H54 (cell line): Measurements from ENCODE around the gene FOXL3.

Experiments
- DNase-seq: peaks from one replicate; pipeline ENCODE4 v3.0.0; 2011; ENCODE audit warnings: low spot score, mixed read lengths; ENCODE audit not compliant: insufficient read length
- FAIRE-seq: peaks from 3 replicates; lab custom pipeline; 2011; peaks lifted over from hg19 to GRCh38; lab: Jason Lieb, UNC
- POLR2A ChIP-seq: IDR thresholded peaks from 2 replicates; pipeline ENCODE4 v1.6.1; 2011; ENCODE audit warnings: low read depth, mild to moderate bottlenecking, low read length

FOXL3 gene

GRCh38 chr7:317643-318405, 27.9 kb downstream of the FOXL3 start:
- FAIRE-seq: no peak
- DNase-seq: no peak
- TF ChIP-seq POLR2A: no peak

DNA sequence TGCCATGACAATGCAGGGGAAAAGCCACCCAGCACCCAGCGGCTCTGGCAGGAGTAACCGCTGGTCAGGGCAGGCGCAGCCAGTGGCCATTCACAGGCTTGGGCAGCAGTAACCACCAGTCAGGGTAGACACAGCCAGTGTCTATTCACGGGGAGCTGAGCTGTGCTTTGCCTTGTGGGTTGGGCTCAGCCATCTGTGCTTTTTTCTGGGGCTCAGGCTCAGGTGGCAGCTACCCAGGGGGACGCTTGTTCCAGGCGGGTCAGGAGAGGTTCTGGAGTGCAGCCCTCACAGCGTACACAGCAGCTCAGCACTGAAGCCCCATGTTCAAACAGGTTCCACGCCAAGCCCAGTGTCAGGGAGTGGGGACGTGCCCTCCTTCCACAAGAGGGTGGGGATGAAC, 28.5 kb downstream of the FOXL3 start:
- no peak for TF ChIP-seq POLR2A
- no peak for FAIRE-seq
- DNase-seq: no peak

DNA sequence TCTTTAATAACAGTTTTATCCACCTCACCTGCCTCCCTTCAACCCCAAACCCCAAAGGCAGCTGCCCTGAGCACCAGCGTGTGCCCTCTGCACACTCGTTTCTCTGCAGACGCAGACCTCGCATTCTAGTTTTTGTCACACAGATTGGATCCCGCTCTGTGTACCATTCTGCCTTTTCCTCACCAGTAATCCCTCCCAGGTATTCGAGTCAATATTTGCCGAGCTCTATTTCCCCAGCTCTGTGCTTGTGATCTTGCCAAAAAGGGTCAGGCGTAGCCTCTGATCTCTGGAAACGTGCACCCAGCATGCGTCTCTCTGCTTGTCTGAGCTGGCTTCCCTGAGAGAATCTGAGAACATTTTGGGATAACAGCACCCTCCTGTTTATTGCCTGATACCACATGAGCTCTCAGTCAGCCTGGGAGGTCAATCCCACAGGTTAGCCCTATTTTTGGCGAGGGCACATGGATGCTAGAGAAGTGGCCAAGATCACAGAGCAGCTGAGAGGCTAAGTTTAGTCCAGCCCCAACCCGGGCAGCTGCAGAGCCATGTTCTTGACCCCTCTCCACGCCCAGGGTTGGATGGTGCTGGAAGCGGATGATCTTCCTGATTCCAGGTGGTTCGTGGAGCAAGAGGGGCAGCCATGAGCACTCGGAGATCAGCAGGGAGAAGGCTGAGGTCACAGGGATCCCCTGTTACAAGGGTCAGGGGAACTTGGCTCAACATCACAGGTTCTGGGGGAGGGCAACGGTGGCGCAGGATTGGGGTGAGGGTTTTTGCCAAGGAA, 29.1 kb downstream of the FOXL3 start:
- FAIRE-seq (no peak), DNase-seq (no peak)
- no peak for TF ChIP-seq POLR2A

DNA sequence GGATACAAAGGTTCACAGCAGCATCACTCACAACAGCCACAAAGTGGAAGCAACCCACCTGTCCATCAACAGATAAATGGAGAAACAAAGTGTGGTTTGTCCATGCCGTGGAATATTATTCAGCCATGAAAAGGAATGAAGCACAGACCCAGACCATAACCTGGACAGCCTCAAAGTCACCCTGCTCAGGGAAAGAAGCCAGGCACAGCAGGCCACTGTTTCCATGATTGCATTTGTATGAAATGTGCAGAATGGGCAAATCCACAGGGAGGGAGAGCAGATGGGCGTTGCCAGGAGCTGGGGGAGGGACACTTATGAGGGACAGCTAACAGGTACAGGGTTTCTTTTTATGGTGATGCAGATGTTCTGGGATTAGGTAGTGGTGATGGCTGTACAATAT, 30.3 kb downstream of the FOXL3 start:
- DNase-seq (no peak), FAIRE-seq (no peak)
- TF ChIP-seq POLR2A: no peak

- no peak for FAIRE-seq
- TF ChIP-seq POLR2A: no peak
- peak; percentile 96 for DNase-seq
Measured at GRCh38 chr7:322111-322671, 32.2 kb downstream of the FOXL3 start.

- TF ChIP-seq POLR2A: no peak
- DNase-seq (no peak), FAIRE-seq (no peak)
Measured at GRCh38 chr7:322708-323111, 32.7 kb downstream of the FOXL3 start.

GRCh38 chr7:323410-323809, 33.4 kb downstream of the FOXL3 start:
- DNase-seq (no peak), FAIRE-seq (no peak)
- TF ChIP-seq POLR2A: no peak

DNA sequence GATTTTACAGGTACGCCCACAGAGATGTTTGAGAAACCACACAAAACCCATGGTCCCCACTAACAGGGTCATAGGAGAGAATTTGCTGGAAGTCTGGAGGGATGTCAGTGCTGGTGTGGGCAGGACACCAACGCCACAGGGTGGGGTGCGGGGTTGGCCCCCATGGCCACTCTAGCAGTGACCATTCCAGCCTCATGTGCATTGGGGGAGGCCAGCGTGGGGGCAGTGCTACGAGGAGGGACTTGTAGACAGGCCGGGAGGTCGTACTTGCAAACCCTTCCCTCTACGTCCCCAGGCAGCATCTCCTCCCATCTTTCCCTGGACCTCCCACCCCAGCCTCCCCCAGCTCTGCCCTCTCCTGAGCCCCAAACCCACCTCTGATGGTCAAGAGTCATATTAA, 34.0 kb downstream of the FOXL3 start:
- no peak for TF ChIP-seq POLR2A
- DNase-seq: no peak
- FAIRE-seq: no peak

- no peak for TF ChIP-seq POLR2A
- DNase-seq: no peak
- FAIRE-seq: no peak
Measured at GRCh38 chr7:325051-325798, 35.3 kb downstream of the FOXL3 start.

- no peak for FAIRE-seq
- TF ChIP-seq POLR2A: no peak
- DNase-seq: no peak
Measured at GRCh38 chr7:325811-326210, 35.8 kb downstream of the FOXL3 start.

DNA sequence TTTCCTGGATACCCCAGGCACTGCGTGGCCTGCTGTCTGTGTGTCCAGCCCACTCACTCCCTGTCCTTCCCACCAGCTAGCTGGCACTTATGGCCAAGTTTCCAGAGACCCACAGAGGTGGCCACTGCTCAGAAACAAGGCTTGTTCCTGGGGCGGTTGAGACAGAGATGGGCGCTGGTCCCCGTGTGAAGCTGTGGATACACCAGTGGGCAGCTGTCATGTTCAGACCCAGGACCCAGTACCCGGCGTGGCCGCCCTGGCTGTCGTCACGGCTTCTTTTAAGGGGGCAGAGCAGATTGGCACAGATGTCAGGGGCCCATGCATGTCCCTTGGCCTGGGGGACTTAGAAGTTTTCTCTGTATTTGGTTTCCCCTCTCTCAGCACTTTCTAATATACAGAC, 36.3 kb downstream of the FOXL3 start:
- DNase-seq (no peak), FAIRE-seq (no peak)
- TF ChIP-seq POLR2A: no peak

GRCh38 chr7:326809-327232, 36.9 kb downstream of the FOXL3 start:
- no peak for TF ChIP-seq POLR2A
- FAIRE-seq (no peak), DNase-seq (no peak)

DNA sequence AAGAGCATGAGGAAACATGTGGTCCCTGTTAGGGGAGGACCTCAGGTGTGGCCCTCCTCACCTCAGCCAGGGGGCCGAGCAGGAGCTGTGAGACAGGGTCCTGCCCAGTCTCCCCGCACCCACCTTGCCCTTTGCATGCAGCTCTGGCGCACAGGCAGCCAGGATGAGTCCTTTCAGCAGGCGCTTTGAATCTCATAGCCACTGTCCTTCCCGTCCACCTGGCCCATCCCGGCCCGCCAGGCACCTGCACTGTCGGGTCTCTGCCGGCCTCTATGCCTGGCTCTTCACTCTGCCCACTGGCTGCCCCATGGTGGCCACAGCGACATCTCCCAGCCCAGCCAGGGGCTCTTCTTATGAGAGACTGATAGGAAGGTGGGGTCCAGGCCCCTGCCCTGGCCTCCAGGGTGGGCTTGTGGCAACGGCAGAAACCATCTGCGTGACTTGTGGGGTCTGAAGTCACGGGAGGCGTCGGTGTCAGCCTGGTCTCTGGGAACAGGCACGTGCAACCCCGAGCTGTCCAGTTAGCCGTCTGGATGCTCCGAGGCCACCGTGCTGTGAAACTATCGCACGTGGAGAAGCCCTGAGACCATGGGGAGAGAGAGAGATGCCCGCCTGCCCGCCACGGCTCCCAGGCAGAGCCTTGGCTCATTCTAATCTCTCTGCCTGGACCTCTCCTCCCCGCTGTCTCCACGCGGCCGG, 37.4 kb downstream of the FOXL3 start:
- FAIRE-seq (no peak), DNase-seq (no peak)

More for the DNA sequence above, 37.4 kb downstream of the FOXL3 start:
- TF ChIP-seq POLR2A: no peak
